GM04504 (cell line): ENCODE results near the gene IQCE.

Source experiments
- DNase-seq: peaks from one replicate; pipeline ENCODE4 v3.0.0-alpha.2; 2012; ENCODE audit warnings: low read depth

IQCE gene

GRCh38 chr7:2558629-2559282 is at the start of gene IQCE:
TSS of gene IQCE (plus strand) at chr7:2558979. CDS start at chr7:2559182, 203 bp downstream.
- peak; percentile 65 for DNase-seq

- DNase-seq = no peak
Measured at GRCh38 chr7:2509298-2509906, 49.4 kb upstream of the IQCE start.

- DNase-seq = no peak
Measured at GRCh38 chr7:2510130-2510776, 48.5 kb upstream of the IQCE start.

- DNase-seq = no peak
Measured at GRCh38 chr7:2510909-2511768, 47.6 kb upstream of the IQCE start.

- no peak for DNase-seq
Measured at GRCh38 chr7:2511769-2512168, 47.0 kb upstream of the IQCE start.

- DNase-seq = no peak
Measured at GRCh38 chr7:2512179-2512661, 46.6 kb upstream of the IQCE start.

- no peak for DNase-seq
Measured at GRCh38 chr7:2512713-2513112, 46.1 kb upstream of the IQCE start.

GRCh38 chr7:2513702-2514101 is 45.1 kb upstream of the IQCE start:
- DNase-seq = no peak

- no peak for DNase-seq
Measured at GRCh38 chr7:2514473-2515423, 44.0 kb upstream of the IQCE start.

- DNase-seq = no peak
Measured at GRCh38 chr7:2515424-2516193, 43.2 kb upstream of the IQCE start.

GRCh38 chr7:2516194-2516555 is 42.6 kb upstream of the IQCE start:
- no peak for DNase-seq

GRCh38 chr7:2517026-2517425 is 41.8 kb upstream of the IQCE start:
- DNase-seq = peak; percentile 77

GRCh38 chr7:2517678-2518507 is 40.9 kb upstream of the IQCE start:
- DNase-seq = no peak

- DNase-seq = no peak
Measured at GRCh38 chr7:2518737-2519118, 40.1 kb upstream of the IQCE start.

GRCh38 chr7:2519119-2519930 is 39.5 kb upstream of the IQCE start, which contains the start of gene LFNG:
TSS of gene LFNG (plus strand) at chr7:2519774. CDS start at chr7:2519862, 88 bp downstream.
- DNase-seq = peak; percentile 76

- no peak for DNase-seq
Measured at GRCh38 chr7:2520131-2520760, 38.5 kb upstream of the IQCE start.

GRCh38 chr7:2520761-2521290 is 38.0 kb upstream of the IQCE start:
- no peak for DNase-seq

- DNase-seq = no peak
Measured at GRCh38 chr7:2521341-2521745, 37.4 kb upstream of the IQCE start.
